ENCODE measurements around the gene ABR.
A peak's percentile ranks its signal among the peaks of the same experiment; 100 is the strongest.
"Not testable (repeated sequence)": the region's sequence is repeated elsewhere in the genome, so short reads cannot be mapped to it uniquely, and the experiment has no call there.

ABR gene

GRCh38 chr17:980406-981291 lies 199.1 kb downstream of the ABR start:
- Mint-ChIP-seq H3K9me3 (no peaks in the 10 kb centered on the region), H3K27me3 (peaks cover 36% of the 10 kb centered on the region), H3K4me1 (ENCODE audit: low read depth) (peaks cover 24% of the 10 kb centered on the region), H3K36me3 (ENCODE audit: low read depth) (no peaks in the 10 kb centered on the region), H3K27ac (peak overlapping the region; percentile 79), H3K4me3 (peak overlapping the region; percentile 82)
- intact Hi-C loops (cut with micrococcal nuclease): loop anchor here (1.0 to 5.0 kb wide), 2 partner anchors 103 to 185 kb away; no protein-coding TSS in a partner anchor

- H3K27me3 Mint-ChIP-seq: peaks cover 44% of the 10 kb centered on the region
- intact Hi-C loops (cut with micrococcal nuclease): loop anchor here (5.0 kb wide), 1 partner anchor 102 kb away; no protein-coding TSS in a partner anchor
- H3K36me3 Mint-ChIP-seq (ENCODE audit: low read depth): no peaks in the 10 kb centered on the region
- peak within 1 kb of the TSS; percentile 82 for H3K4me3 Mint-ChIP-seq
- H3K27ac Mint-ChIP-seq: peak within 1 kb of the TSS; percentile 79
- H3K9me3 Mint-ChIP-seq: no peaks in the 10 kb centered on the region
- H3K4me1 Mint-ChIP-seq (ENCODE audit: low read depth): peaks cover 32% of the 10 kb centered on the region
These were observed 200.0 kb downstream of the ABR start, which contains the start of gene NXN for GRCh38 chr17:979539-980405. TSS of gene NXN (minus strand) at chr17:979776.

GRCh38 chr17:979212-979538 lies 200.6 kb downstream of the ABR start:
- Mint-ChIP-seq H3K4me3 (peak overlapping the region; percentile 82), H3K36me3 (ENCODE audit: low read depth) (no peaks in the 10 kb centered on the region), H3K27ac (no peak overlapping the region), H3K4me1 (ENCODE audit: low read depth) (peaks cover 32% of the 10 kb centered on the region), H3K27me3 (peaks cover 48% of the 10 kb centered on the region), H3K9me3 (no peaks in the 10 kb centered on the region)
- intact Hi-C loops (cut with micrococcal nuclease): no loop called here

- no peaks in the 10 kb centered on the region for H3K36me3 Mint-ChIP-seq (ENCODE audit: low read depth)
- peaks cover 32% of the 10 kb centered on the region for H3K4me1 Mint-ChIP-seq (ENCODE audit: low read depth)
- H3K27ac Mint-ChIP-seq: no peak overlapping the region
- H3K27me3 Mint-ChIP-seq: peaks cover 44% of the 10 kb centered on the region
- H3K9me3 Mint-ChIP-seq: no peaks in the 10 kb centered on the region
- peak overlapping the region; percentile 49 for H3K4me3 Mint-ChIP-seq
- intact Hi-C loops (cut with micrococcal nuclease): no loop called here
These were observed 201.4 kb downstream of the ABR start for GRCh38 chr17:978103-979093.

- Mint-ChIP-seq H3K4me3 (no peak overlapping the region), H3K4me1 (ENCODE audit: low read depth) (peaks cover 32% of the 10 kb centered on the region), H3K27ac (no peak overlapping the region), H3K9me3 (no peaks in the 10 kb centered on the region), H3K36me3 (ENCODE audit: low read depth) (no peaks in the 10 kb centered on the region), H3K27me3 (peaks cover 47% of the 10 kb centered on the region)
- intact Hi-C loops (cut with micrococcal nuclease): no loop called here
These were observed 202.6 kb downstream of the ABR start for GRCh38 chr17:977166-977565.

GRCh38 chr17:976312-976711 lies 203.5 kb downstream of the ABR start:
- Mint-ChIP-seq H3K4me1 (ENCODE audit: low read depth) (peaks cover 31% of the 10 kb centered on the region), H3K4me3 (no peak overlapping the region), H3K9me3 (no peaks in the 10 kb centered on the region), H3K27me3 (peaks cover 55% of the 10 kb centered on the region), H3K27ac (no peak overlapping the region), H3K36me3 (ENCODE audit: low read depth) (no peaks in the 10 kb centered on the region)
- intact Hi-C loops (cut with micrococcal nuclease): no loop called here

- intact Hi-C loops (cut with micrococcal nuclease): no loop called here
- Mint-ChIP-seq H3K27me3 (peaks cover 61% of the 10 kb centered on the region), H3K36me3 (ENCODE audit: low read depth) (no peaks in the 10 kb centered on the region), H3K27ac (no peak overlapping the region), H3K9me3 (no peaks in the 10 kb centered on the region), H3K4me3 (no peak overlapping the region), H3K4me1 (ENCODE audit: low read depth) (peaks cover 23% of the 10 kb centered on the region)
These were observed 204.3 kb downstream of the ABR start for GRCh38 chr17:975371-975915.

GRCh38 chr17:974778-975177 lies 205.0 kb downstream of the ABR start:
- H3K36me3 Mint-ChIP-seq (ENCODE audit: low read depth); H3K9me3 Mint-ChIP-seq; H3K4me3 Mint-ChIP-seq; H3K27ac Mint-ChIP-seq; intact Hi-C loops (cut with micrococcal nuclease): not testable (repeated sequence)
- H3K4me1 Mint-ChIP-seq (ENCODE audit: low read depth): peaks cover 16% of the 10 kb centered on the region
- H3K27me3 Mint-ChIP-seq: peaks cover 68% of the 10 kb centered on the region

GRCh38 chr17:973053-973452 lies 206.7 kb downstream of the ABR start:
- peaks cover 12% of the 10 kb centered on the region for H3K4me1 Mint-ChIP-seq (ENCODE audit: low read depth)
- H3K36me3 Mint-ChIP-seq (ENCODE audit: low read depth): no peaks in the 10 kb centered on the region
- H3K4me3 Mint-ChIP-seq: no peak overlapping the region
- peaks cover 73% of the 10 kb centered on the region for H3K27me3 Mint-ChIP-seq
- intact Hi-C loops (cut with micrococcal nuclease): no loop called here
- no peak overlapping the region for H3K27ac Mint-ChIP-seq
- H3K9me3 Mint-ChIP-seq: no peaks in the 10 kb centered on the region

- H3K4me3 Mint-ChIP-seq; H3K36me3 Mint-ChIP-seq (ENCODE audit: low read depth); H3K9me3 Mint-ChIP-seq; H3K27ac Mint-ChIP-seq; intact Hi-C loops (cut with micrococcal nuclease): not testable (repeated sequence)
- peaks cover 10% of the 10 kb centered on the region for H3K4me1 Mint-ChIP-seq (ENCODE audit: low read depth)
- peaks cover 71% of the 10 kb centered on the region for H3K27me3 Mint-ChIP-seq
These were observed 207.9 kb downstream of the ABR start for GRCh38 chr17:971861-972260.

- Mint-ChIP-seq H3K4me1 (ENCODE audit: low read depth) (peaks cover 5% of the 10 kb centered on the region), H3K27me3 (peaks cover 71% of the 10 kb centered on the region), H3K27ac (no peak overlapping the region), H3K36me3 (ENCODE audit: low read depth) (no peaks in the 10 kb centered on the region), H3K9me3 (no peaks in the 10 kb centered on the region), H3K4me3 (no peak overlapping the region)
- intact Hi-C loops (cut with micrococcal nuclease): no loop called here
These were observed 209.4 kb downstream of the ABR start for GRCh38 chr17:970364-970763.

GRCh38 chr17:969811-970355 lies 209.9 kb downstream of the ABR start:
- Mint-ChIP-seq H3K9me3 (no peaks in the 10 kb centered on the region), H3K27ac (no peak overlapping the region), H3K4me3 (no peak overlapping the region), H3K4me1 (ENCODE audit: low read depth) (peaks cover under 1% of the 10 kb centered on the region), H3K27me3 (peaks cover 70% of the 10 kb centered on the region), H3K36me3 (ENCODE audit: low read depth) (no peaks in the 10 kb centered on the region)
- intact Hi-C loops (cut with micrococcal nuclease): no loop called here

Measured in dendritic cell treated with granulocyte-macrophage colony-stimulating factor and Interleukin-4, amounts not matched to agents 40 ng/mL and 50 ng/mL, for 4 days (primary cell).